Pancreas (tissue), 10 donors: Measurements from ENCODE around the gene DLG2. TPM values are rescaled to one million over a fixed set of nuclear protein-coding genes. Genes with fewer than 3 reads are reported as not detected.

Experiments used
- ATAC-seq, 4 donors: fragments of 200-7000 bp; cut with Tn5 transposase; one replicate each; pipeline versions ENCODE4 v1.8.0 to v1.9.1; 2020; ENCODE audit warnings: mild to moderate bottlenecking in 4 of 4, moderate library complexity in 4 of 4
- DNase-seq, 6 donors: peaks; one replicate each; pipeline ENCODE4 v3.0.0-alpha.2; 2020
- FAIRE-seq: peaks from 2 replicates; lab custom pipeline; 2012; peaks lifted over from hg19 to GRCh38; lab: Jason Lieb, UNC
- H3K27ac ChIP-seq, 4 donors: fragments of 200-600 bp; sonication (generic); 1 replicate in 3 of 4; 2 replicates in 1 of 4; pipeline versions ENCODE4 v1.5.0 to v1.8.0; 2020
- H3K27me3 ChIP-seq, 4 donors: fragments of 200-600 bp; one replicate each; pipeline ENCODE4 v1.8.0; 2021
- H3K36me3 ChIP-seq, 3 donors: fragments of 200-600 bp; sonication (generic) in 1 of 3; one replicate each; pipeline versions ENCODE4 v1.5.0 to v1.8.0; 2020 to 2021
- H3K4me1 ChIP-seq, 3 donors: fragments of 200-600 bp; one replicate each; pipeline ENCODE4 v1.8.0; 2021
- H3K4me3 ChIP-seq, 4 donors: fragments of 200-600 bp; sonication (generic) in 2 of 4; one replicate each; pipeline versions ENCODE4 v1.5.0 to v1.8.0; 2020 to 2021
- H3K9me3 ChIP-seq, 4 donors: fragments of 200-600 bp; one replicate each; pipeline ENCODE4 v1.8.0; 2021
- WGBS, 2 donors: extraction: QIAGEN DNeasy Blood & Tissue Kit; methylation state at CpG; one replicate each; pipeline ENCODE4 v1.1.7; 2013; 5-methylcytosine and 5-hydroxymethylcytosine counted together
- intact Hi-C, 3 donors: fragments of 100-400 bp; cut with DNase I; formaldehyde crosslinking; loops; one replicate each; pipeline versions ENCODE4 v1.11.1 to v1.14.2; 2022
- polyA plus RNA-seq, 2 donors: library from polyadenylated mRNA; stranded (reverse); fragments of 200-250 nt; gene quantifications; one replicate each; pipeline ENCODE4 v1.2.3, GENCODE V29; 2013
- total RNA-seq, 6 donors: library from RNA; stranded (reverse); fragmentation: NEBNext Ultra II Directional in 4 of 6; extraction: Animal tissue kit (Norgen Biotek cat#: 25700) in 4 of 6; gene quantifications; one replicate each; pipeline versions ENCODE4 v1.2.1 to v1.2.4, GENCODE V29; 2021 to 2023
- TF ChIP-seq, protein P1 (sequence below), 4 donors: fragments of 200-600 bp; sonication (generic) in 3 of 4; IDR thresholded peaks; one replicate each; pipeline versions ENCODE4 v1.5.0 to v1.8.0; 2021; ENCODE audit warnings: antibody characterized with exemption in 4 of 4
- donor health status: healthy with polysubstance abuse.
- donor health status: DM: no; HTN: no; CAD: no; lungs with moderate emphysema.
- donor health status: DM: no; HTN: no; CAD: no.
- donor health status: control.
- donor health status: control.
- donor health status: Bipolar disorder and iron deficiency.
- donor health status: DM: yes; HTN: yes; CAD: no.
- donor health status: DM: no; HTN: no; CAD: no.
- donor health status: DM: no; HTN: no; CAD: no.
- donor health status: DM: yes; HTN: yes; CAD: no.

Gene DLG2
- total and polyA plus RNA-seq, 8 donors: 1.2 to 5.4 (median 3.6) TPM

DNA sequence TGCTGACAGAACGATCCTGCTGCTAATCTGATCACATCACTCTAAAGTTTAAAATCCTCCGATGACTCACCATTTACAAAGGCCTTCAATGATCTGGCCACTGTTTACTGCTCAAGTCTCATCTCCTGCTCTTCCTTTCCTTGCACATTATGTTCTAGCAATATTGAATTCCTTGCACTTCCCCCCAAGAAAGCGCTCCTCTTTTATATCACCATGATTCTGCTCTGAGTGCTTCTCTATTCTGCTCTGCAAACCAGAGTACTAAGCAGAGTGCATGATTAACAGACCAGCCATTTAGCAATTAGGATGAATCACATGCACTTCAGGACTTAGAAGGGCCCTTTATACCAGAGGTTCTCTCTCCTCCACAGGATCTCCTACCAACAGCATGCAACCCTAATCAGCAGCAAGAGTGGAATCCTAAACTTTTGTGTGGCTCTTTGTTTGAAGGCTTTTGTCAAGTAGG, 1218.2 kb downstream of the DLG2 start:
- Histone ChIP-seq H3K27me3 (no peaks in the 10 kb centered on the region), H3K9me3 (no peaks in the 10 kb centered on the region), H3K36me3 (no peaks in the 10 kb centered on the region), H3K4me3 (no peak overlapping the region), H3K27ac (no peak overlapping the region), H3K4me1 (no peaks in the 10 kb centered on the region)
- ATAC-seq (no peak), DNase-seq (no peak), FAIRE-seq (no peak)
- 78 to 85% methylated on average over 3 of the region's 3 CpGs for WGBS, 2 donors
- intact Hi-C loops: no loop called here
- TF ChIP-seq, protein P1, sequence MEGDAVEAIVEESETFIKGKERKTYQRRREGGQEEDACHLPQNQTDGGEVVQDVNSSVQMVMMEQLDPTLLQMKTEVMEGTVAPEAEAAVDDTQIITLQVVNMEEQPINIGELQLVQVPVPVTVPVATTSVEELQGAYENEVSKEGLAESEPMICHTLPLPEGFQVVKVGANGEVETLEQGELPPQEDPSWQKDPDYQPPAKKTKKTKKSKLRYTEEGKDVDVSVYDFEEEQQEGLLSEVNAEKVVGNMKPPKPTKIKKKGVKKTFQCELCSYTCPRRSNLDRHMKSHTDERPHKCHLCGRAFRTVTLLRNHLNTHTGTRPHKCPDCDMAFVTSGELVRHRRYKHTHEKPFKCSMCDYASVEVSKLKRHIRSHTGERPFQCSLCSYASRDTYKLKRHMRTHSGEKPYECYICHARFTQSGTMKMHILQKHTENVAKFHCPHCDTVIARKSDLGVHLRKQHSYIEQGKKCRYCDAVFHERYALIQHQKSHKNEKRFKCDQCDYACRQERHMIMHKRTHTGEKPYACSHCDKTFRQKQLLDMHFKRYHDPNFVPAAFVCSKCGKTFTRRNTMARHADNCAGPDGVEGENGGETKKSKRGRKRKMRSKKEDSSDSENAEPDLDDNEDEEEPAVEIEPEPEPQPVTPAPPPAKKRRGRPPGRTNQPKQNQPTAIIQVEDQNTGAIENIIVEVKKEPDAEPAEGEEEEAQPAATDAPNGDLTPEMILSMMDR (IDR thresholded peaks at IDR 0.05): no peak

DNA sequence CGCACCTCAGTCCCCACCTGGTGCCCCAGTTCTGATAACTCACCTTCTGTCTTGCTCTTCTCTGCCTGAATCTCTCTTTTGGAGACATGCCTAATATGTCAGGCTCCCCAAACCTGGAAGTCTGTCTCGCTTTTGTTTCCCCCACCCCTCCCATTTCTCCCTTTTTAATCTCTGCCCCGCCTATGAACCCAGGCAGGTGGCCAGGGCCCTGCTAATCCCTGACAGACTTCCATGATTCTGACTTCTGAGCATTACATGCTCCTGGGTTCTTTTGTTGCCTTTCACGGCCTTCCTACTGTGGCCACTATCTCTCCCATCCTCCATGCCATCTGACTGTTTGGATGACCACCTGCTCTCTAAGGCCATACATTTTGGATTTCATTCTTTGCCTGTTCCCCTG, 1220.1 kb downstream of the DLG2 start:
- DNase-seq: no peak
- Histone ChIP-seq H3K27ac (no peak overlapping the region), H3K4me1 (no peaks in the 10 kb centered on the region), H3K4me3 (no peak overlapping the region), H3K9me3 (no peaks in the 10 kb centered on the region), H3K36me3 (no peaks in the 10 kb centered on the region), H3K27me3 (no peaks in the 10 kb centered on the region)
- no peak for FAIRE-seq
- intact Hi-C loops: no loop called here
- no peak for ATAC-seq
- 76 to 91% methylated on average over 4 of the region's 4 CpGs for WGBS, 2 donors
- TF ChIP-seq, protein P1 (IDR thresholded peaks at IDR 0.05): no peak

DNA sequence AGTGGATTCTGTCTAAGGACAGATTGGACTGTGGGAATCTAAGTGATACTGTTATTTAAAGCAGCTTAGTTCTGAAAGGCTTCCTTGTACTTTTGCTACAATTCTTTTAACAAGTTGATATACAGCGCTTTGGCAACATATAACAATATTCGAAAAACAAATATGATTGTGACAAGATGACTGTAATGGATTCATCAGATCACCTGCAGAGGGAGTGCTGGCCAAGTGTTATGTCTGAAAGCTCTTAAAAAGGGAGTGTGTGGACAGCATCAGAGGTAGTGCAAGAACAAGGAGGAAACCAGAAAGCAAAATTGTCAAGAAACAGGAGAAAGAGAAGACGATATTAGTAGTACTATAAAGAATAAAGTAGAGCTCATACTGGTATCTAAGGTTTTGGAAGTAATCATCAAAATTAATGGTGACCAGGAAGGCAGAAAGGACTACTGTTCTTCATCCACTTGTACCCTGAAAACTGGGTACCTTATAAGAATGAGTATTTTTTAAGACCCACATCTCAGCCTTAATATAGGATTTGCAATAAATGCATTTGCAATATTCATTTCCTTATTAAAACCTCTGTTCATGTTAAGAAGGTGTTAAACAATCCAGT, 1229.0 kb downstream of the DLG2 start:
- H3K36me3 ChIP-seq: no peaks in the 10 kb centered on the region
- H3K9me3 ChIP-seq: no peaks in the 10 kb centered on the region
- TF ChIP-seq, protein P1 (IDR thresholded peaks at IDR 0.05): peak in 2 of 4 donors; percentile 9 to 11
- H3K27me3 ChIP-seq: no peaks in the 10 kb centered on the region
- intact Hi-C loops: loop anchor here in 1 of 3 donors (10.0 kb wide), 1 partner anchor 137 kb away; no protein-coding TSS in a partner anchor
- ATAC-seq: peak in 3 of 4 donors; percentile 55 to 66 (median 60)
- no peaks in the 10 kb centered on the region for H3K4me1 ChIP-seq
- no peak overlapping the region for H3K27ac ChIP-seq
- H3K4me3 ChIP-seq: no peak overlapping the region
- 23 to 26% methylated on average over 3 of the region's 3 CpGs for WGBS, 2 donors
- DNase-seq: no peak
- no peak for FAIRE-seq

DNA sequence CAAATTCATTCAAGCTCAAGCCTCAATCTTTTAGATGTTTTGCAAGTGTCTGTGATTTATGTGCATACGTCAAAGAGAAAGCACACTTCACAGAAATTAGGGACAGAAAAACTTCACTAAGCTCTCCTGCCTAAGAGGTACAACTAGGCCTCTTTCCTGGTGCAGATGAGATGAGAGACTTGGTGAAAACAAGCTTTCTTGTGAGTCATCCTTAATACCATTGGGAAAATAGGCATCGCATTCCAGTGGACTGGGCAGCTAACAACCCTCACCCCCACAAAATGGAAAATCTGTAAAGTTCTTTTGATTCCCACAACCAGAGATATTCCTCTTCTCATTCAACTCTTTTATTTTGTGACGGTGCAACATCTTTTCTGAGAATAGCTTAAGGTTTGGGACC, 1230.6 kb downstream of the DLG2 start:
- TF ChIP-seq, protein P1 (IDR thresholded peaks at IDR 0.05): no peak
- Histone ChIP-seq H3K27me3 (no peaks in the 10 kb centered on the region), H3K36me3 (no peaks in the 10 kb centered on the region), H3K9me3 (no peaks in the 10 kb centered on the region), H3K4me1 (no peaks in the 10 kb centered on the region), H3K4me3 (no peak overlapping the region), H3K27ac (no peak overlapping the region)
- 85 to 92% methylated on average over 3 of the region's 3 CpGs for WGBS, 2 donors
- no peak for FAIRE-seq
- no peak for ATAC-seq
- intact Hi-C loops: loop anchor here in 1 of 3 donors (10.0 kb wide), 1 partner anchor 138 kb away; no protein-coding TSS in a partner anchor
- DNase-seq: no peak

DNA sequence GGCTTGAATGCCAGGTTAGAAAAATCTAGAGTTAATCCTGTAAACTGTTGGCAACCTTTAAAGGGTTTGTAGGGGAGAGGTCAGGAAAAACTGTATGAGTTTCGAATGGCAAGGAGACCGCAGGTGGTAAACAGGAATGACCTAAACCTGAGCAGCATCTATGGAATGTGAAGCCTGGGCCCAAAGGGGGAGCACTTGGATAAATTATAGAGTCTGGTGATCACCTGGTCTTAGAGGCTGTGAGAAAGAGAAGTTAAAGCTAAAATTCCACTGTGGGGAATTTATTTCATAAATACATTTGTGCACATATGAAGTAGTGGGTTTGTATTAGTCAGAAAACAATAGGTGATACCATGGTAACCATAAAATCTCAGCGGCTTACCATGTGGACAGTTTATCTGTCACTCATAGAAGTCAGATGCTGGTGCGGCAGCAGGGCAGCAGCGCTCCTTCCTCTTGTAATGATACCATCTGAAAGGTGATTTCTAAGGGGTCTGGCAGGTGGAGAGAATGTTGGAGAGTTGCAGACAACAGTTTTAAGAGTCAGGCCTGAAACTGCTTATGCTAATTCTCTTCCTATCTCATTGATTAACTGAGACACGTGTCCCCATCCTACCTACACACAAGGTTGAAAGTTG, 1236.6 kb downstream of the DLG2 start:
- intact Hi-C loops: loop anchor here in 1 of 3 donors (10.0 kb wide), 1 partner anchor 144 kb away; no protein-coding TSS in a partner anchor
- Histone ChIP-seq H3K4me1 (no peaks in the 10 kb centered on the region), H3K9me3 (no peaks in the 10 kb centered on the region), H3K27ac (no peak overlapping the region), H3K27me3 (no peaks in the 10 kb centered on the region), H3K36me3 (no peaks in the 10 kb centered on the region), H3K4me3 (no peak overlapping the region)
- DNase-seq (no peak), FAIRE-seq (no peak), ATAC-seq (peak in 1 of 4 donors; percentile 68)
- WGBS, 2 donors: 62 to 71% methylated on average over 6 of the region's 6 CpGs
- TF ChIP-seq, protein P1 (IDR thresholded peaks at IDR 0.05): no peak
